ENCODE results near the gene SI. TPM values are rescaled to one million over a fixed set of nuclear protein-coding genes. Genes with fewer than 3 reads are reported as not detected.
"Not testable (repeated sequence)": the region's sequence is repeated elsewhere in the genome, so short reads cannot be mapped to it uniquely, and the experiment has no call there.

The SI gene
- total RNA-seq = not detected

DNA sequence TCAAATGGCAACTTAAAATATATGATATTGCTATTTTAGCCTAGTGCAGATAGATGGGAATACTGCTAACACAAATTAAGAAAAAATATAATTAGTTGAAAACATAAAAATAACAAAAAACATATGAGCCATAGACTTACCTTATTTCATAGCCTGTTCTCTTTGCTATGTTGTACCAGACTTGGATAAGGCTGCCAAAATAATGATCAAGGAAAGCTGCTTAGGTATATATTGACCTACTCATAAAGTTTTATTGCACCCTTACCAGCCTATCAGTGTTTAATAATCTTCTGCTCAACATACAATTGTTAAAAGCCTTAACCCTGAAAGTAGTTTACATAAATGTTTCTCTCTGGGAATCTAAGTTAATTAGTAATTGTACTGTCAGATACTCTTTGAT lies at the start of gene SI:
Gene SI (minus strand): TSS at position 204 of the 400 bp plus-strand sequence. CDS start 2,484 bp downstream, outside the sequence.
- Mint-ChIP-seq H3K27me3 (ENCODE audit: low read depth) (no peaks in the 10 kb centered on the region), H3K4me1 (ENCODE audit: low read depth) (no peaks in the 10 kb centered on the region), H3K9me3 (peaks cover 12% of the 10 kb centered on the region), H3K4me3 (no peak within 1 kb of the TSS), H3K36me3 (ENCODE audit: insufficient read depth) (no peaks in the 10 kb centered on the region)
- ATAC-seq (no peak), DNase-seq (no peak)

DNA sequence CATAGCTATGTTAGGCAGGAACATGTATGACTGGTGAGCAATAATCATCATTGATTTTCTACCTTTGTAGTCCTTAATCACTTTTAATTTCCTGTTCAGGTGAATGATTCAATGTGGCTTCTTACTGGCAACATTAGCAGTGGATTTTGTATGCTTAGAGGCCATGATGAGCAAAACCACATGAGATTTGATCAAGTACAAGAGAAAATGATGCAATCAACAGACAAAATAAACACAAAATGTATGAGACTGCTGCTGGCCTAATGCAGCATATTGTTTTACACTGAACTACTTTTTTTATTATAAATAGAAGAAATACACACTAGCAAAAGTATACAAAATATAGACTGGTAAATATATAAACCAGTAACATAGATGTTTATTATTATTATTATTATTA lies 47.5 kb upstream of the SI start:
- no peak overlapping the region for H3K4me3 Mint-ChIP-seq
- H3K27me3 Mint-ChIP-seq (ENCODE audit: low read depth) = no peaks in the 10 kb centered on the region
- no peaks in the 10 kb centered on the region for H3K4me1 Mint-ChIP-seq (ENCODE audit: low read depth)
- no peak for DNase-seq
- no peak for ATAC-seq
- no peaks in the 10 kb centered on the region for H3K36me3 Mint-ChIP-seq (ENCODE audit: insufficient read depth)
- H3K9me3 Mint-ChIP-seq = peaks cover 7% of the 10 kb centered on the region

DNA sequence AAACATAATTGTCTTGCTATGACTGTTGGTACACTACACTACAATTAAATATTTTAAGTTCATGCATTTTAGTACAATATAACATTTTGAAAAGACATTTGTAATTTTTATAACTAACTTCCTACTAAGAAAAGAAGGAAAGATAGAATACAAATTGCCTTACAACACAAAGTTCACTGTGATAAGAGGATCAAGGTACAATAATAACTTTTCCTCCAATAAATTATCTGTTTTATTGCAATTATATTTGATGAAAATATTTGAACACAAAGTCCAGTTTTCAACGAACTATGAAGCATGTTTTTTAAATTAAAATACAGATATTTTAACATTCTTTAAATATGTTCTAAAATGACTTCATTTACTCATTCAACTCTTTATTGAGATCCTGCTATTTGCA lies 33.1 kb upstream of the SI start:
- H3K36me3 Mint-ChIP-seq (ENCODE audit: insufficient read depth) = no peaks in the 10 kb centered on the region
- peaks cover 13% of the 10 kb centered on the region for H3K9me3 Mint-ChIP-seq
- ATAC-seq (no peak), DNase-seq (no peak)
- H3K4me1 Mint-ChIP-seq (ENCODE audit: low read depth) = no peaks in the 10 kb centered on the region
- no peak overlapping the region for H3K4me3 Mint-ChIP-seq
- H3K27me3 Mint-ChIP-seq (ENCODE audit: low read depth) = no peaks in the 10 kb centered on the region

DNA sequence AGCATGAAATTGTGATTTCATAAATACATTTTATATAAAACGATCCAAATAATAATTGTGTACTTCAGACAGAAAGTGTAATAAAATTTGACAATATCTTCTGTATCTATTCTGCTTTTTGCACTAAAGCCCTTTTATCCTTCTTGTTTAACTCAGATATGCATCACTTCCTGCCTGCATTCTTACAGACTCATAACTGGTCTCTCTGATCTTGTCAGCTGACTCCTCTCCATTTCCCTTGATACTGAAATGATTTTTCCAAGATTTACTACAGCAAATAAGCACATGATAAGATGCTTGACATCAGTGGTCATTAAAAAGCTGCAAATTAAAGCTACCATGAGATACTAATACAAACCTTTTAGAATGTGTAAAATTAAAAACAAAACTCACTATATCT lies 25.3 kb upstream of the SI start:
- Mint-ChIP-seq H3K27me3 (ENCODE audit: low read depth) (no peaks in the 10 kb centered on the region), H3K4me3 (no peak overlapping the region), H3K4me1 (ENCODE audit: low read depth) (no peaks in the 10 kb centered on the region), H3K36me3 (ENCODE audit: insufficient read depth) (no peaks in the 10 kb centered on the region), H3K9me3 (peaks cover 14% of the 10 kb centered on the region)
- DNase-seq (no peak), ATAC-seq (no peak)

DNA sequence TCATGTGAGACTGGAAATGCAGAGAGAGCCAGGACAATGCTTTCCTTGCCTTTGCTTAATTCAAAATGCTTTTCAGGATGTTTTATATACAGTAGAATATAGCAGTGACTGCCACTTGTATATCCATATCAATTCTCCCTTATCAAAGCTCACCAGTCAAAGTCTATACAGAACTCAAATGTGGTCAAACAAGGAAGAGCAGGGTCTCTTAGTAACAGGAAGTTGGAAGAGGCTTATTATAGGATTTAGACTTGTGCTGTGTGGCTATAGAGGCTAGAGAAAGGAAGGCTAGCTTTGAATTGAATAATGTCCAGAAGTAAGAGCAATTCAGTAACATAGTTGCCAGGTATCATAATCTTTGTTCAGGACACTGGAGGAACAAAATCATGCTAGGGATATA lies 4.4 kb upstream of the SI start:
- no peak for DNase-seq
- no peak for ATAC-seq
- H3K27me3 Mint-ChIP-seq (ENCODE audit: low read depth) = no peaks in the 10 kb centered on the region
- H3K4me3 Mint-ChIP-seq = no peak overlapping the region
- H3K36me3 Mint-ChIP-seq (ENCODE audit: insufficient read depth) = no peaks in the 10 kb centered on the region
- no peaks in the 10 kb centered on the region for H3K4me1 Mint-ChIP-seq (ENCODE audit: low read depth)
- peaks cover 8% of the 10 kb centered on the region for H3K9me3 Mint-ChIP-seq

DNA sequence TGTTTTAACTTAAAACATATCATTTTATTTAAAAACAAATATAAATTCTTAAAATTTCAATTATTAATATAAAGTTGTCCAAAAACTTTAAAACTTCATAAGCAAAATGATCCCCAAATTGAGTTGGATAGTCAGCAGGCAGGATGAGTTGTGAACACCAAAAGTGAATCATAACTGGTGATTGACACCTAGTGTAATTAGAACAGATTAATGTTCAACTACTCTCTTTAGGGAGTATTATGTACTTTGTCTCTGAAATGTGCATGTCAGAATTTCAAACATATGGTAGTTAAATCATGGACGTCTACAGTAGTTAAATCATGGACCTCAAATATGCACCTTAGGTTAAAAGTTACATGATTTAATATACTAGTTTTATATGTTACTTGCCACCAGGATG lies 2.9 kb upstream of the SI start:
- no peaks in the 10 kb centered on the region for H3K27me3 Mint-ChIP-seq (ENCODE audit: low read depth)
- DNase-seq (no peak), ATAC-seq (no peak)
- H3K36me3 Mint-ChIP-seq (ENCODE audit: insufficient read depth) = no peaks in the 10 kb centered on the region
- H3K4me3 Mint-ChIP-seq = no peak overlapping the region
- H3K4me1 Mint-ChIP-seq (ENCODE audit: low read depth) = no peaks in the 10 kb centered on the region
- H3K9me3 Mint-ChIP-seq = peaks cover 12% of the 10 kb centered on the region

DNA sequence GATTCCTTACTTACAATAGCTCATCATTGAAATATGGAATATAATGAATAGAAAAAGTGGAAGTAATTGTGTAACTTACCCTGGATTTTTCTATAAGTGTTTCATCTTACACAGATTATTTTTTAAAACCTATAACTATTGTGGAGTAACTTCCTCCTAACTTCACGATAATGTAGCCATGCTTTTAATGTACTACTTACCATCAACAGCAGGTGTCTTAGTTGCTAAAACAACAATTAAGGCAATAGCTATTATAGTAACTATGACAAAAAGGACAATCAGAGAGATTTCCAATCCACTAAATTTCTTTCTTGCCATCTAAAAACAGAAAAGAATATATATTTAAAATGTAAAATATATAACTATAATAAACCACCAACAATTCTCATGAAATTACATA lies 2.6 kb downstream of the SI start:
- Mint-ChIP-seq H3K4me3 (no peak overlapping the region), H3K9me3 (peaks cover 8% of the 10 kb centered on the region), H3K36me3 (ENCODE audit: insufficient read depth) (no peaks in the 10 kb centered on the region), H3K4me1 (ENCODE audit: low read depth) (no peaks in the 10 kb centered on the region), H3K27me3 (ENCODE audit: low read depth) (no peaks in the 10 kb centered on the region)
- ATAC-seq = no peak
- DNase-seq = no peak

DNA sequence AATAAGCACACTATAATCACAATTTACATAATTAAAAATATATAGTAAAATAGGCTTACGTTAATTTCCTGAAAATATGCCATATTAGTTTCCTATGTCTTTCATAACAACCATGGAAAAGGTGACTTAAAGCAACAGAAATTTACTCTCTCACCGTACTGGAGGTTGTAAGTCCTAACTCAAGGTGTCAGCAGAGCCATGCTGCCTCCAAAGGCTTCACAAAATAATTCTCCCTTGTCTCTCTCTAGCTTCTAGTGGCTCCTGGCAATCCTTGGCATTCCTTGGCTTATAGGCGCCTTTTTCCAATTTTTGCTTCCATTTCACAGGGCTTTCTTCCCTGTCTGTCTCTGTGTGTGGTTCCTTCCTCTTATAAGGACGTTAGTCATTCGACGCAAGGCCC lies 7.6 kb downstream of the SI start:
- no peak for DNase-seq
- peaks cover 9% of the 10 kb centered on the region for H3K9me3 Mint-ChIP-seq
- no peak overlapping the region for H3K4me3 Mint-ChIP-seq
- no peaks in the 10 kb centered on the region for H3K27me3 Mint-ChIP-seq (ENCODE audit: low read depth)
- H3K4me1 Mint-ChIP-seq (ENCODE audit: low read depth) = no peaks in the 10 kb centered on the region
- ATAC-seq = no peak
- H3K36me3 Mint-ChIP-seq (ENCODE audit: insufficient read depth) = no peaks in the 10 kb centered on the region

DNA sequence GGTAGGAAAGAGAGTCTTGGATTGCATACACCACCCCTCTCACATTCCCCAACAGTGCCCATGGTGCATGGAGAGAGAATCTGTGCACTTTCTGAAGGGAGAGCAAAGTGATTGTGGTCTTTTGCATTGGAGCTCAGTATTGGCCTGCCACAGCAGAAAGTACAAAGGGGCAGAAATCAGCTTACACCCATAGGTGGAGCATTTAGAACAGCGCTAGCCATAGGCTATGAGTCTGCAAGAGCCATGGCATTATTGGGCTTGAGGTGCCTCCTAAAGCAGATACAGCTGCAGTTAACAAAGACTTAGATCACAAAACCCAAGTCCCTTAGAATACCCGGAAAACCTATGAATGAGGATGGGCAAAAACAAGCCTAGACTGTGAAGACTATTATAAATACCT lies 21.8 kb downstream of the SI start:
- H3K4me3 Mint-ChIP-seq = no peak overlapping the region
- peaks cover 18% of the 10 kb centered on the region for H3K9me3 Mint-ChIP-seq
- no peaks in the 10 kb centered on the region for H3K36me3 Mint-ChIP-seq (ENCODE audit: insufficient read depth)
- no peaks in the 10 kb centered on the region for H3K27me3 Mint-ChIP-seq (ENCODE audit: low read depth)
- no peaks in the 10 kb centered on the region for H3K4me1 Mint-ChIP-seq (ENCODE audit: low read depth)
- no peak for ATAC-seq
- no peak for DNase-seq

DNA sequence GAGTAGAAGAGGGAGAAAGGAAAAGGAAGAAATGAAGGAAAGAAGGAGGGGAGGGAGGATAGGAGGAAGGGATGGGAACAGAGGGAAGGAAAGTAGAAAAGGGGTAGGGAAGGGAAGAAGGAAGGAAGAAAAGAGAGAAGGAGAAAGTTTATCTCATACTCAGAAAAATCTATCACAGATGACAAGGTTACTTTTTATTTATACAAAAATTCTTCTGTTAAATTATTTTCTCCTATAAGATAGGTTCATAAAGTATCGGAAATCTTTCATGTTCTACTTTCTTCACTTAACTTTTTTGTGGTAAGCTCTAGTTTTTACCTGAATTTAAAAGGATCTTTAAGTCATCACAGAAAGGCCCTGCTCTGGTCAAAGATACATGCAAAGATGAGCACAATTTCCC lies 38.1 kb downstream of the SI start:
- Mint-ChIP-seq H3K9me3 (no peaks in the 10 kb centered on the region), H3K36me3 (ENCODE audit: insufficient read depth) (no peaks in the 10 kb centered on the region), H3K4me1 (ENCODE audit: low read depth) (no peaks in the 10 kb centered on the region), H3K27me3 (ENCODE audit: low read depth) (no peaks in the 10 kb centered on the region), H3K4me3 (no peak overlapping the region)
- ATAC-seq (no peak), DNase-seq (no peak)

DNA sequence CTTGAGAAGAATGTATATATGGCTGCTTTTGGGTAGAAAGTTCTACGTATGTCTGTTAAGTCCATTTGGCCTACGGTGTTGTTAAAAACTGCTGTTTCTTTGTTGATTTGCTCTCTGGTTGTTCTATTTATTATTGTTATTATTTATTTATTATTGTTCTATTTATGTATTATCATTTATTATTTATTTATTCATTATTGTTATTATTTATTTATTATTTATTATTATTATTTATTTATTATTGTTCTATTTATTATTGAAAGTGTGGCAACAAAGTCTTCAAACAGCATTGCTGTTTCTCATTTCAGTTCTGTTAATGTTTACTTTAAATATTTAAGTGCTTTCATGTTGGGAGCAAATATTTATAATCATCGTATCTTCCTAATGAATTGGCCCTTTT lies 66.7 kb downstream of the SI start:
- no peaks in the 10 kb centered on the region for H3K27me3 Mint-ChIP-seq (ENCODE audit: low read depth)

DNA sequence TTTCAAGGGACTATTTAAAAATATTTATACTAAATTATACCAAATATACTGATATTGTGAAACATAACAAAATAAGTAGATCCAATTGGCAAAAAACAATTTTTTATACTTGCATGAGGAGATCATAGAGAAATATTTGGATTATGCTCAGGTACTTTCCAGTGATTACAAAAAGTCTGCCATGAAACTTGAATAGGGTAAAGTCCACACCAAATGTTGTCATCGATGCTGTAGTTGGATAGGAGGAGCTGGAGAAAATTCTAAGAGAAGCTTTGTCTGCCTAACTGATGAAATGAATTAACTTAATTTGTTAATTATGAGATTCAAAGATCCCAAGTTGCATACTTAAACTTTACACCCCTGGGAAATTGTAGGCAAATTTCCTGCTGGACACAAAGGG lies 93.3 kb downstream of the SI start:
- Mint-ChIP-seq H3K4me3 (no peak overlapping the region), H3K27me3 (ENCODE audit: low read depth) (no peaks in the 10 kb centered on the region), H3K4me1 (ENCODE audit: low read depth) (no peaks in the 10 kb centered on the region), H3K9me3 (peaks cover 7% of the 10 kb centered on the region), H3K36me3 (ENCODE audit: insufficient read depth) (no peaks in the 10 kb centered on the region)
- no peak for DNase-seq
- ATAC-seq = no peak

More for the DNA sequence above, 66.7 kb downstream of the SI start:
- H3K9me3 Mint-ChIP-seq = peaks cover 11% of the 10 kb centered on the region
- DNase-seq = no peak
- H3K36me3 Mint-ChIP-seq (ENCODE audit: insufficient read depth) = no peaks in the 10 kb centered on the region
- no peak for ATAC-seq
- no peaks in the 10 kb centered on the region for H3K4me1 Mint-ChIP-seq (ENCODE audit: low read depth)
- no peak overlapping the region for H3K4me3 Mint-ChIP-seq

DNA sequence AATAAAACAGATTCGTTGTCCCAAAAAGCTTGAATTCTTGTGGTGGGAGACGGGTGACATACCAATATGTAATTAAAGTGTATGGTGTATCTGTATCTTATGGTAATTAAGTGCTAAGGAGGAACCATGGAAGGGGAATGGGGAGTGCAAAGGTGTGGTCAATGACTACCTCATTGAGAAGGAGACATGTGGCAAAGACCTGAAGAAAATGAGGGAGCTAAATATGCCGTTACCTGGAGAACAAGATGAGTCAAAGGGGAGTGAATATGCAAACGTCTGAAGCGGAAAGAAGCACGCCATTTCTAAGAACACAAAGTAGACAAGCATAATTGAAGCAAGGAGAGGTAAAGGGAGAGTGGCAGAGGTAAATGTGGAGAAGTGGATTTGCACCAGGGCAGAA lies 115.7 kb downstream of the SI start:
- ATAC-seq = no peak
- H3K4me3 Mint-ChIP-seq = no peak overlapping the region
- DNase-seq = no peak
- no peaks in the 10 kb centered on the region for H3K4me1 Mint-ChIP-seq (ENCODE audit: low read depth)
- H3K27me3 Mint-ChIP-seq (ENCODE audit: low read depth) = no peaks in the 10 kb centered on the region
- H3K9me3 Mint-ChIP-seq = peaks cover 11% of the 10 kb centered on the region
- no peaks in the 10 kb centered on the region for H3K36me3 Mint-ChIP-seq (ENCODE audit: insufficient read depth)

DNA sequence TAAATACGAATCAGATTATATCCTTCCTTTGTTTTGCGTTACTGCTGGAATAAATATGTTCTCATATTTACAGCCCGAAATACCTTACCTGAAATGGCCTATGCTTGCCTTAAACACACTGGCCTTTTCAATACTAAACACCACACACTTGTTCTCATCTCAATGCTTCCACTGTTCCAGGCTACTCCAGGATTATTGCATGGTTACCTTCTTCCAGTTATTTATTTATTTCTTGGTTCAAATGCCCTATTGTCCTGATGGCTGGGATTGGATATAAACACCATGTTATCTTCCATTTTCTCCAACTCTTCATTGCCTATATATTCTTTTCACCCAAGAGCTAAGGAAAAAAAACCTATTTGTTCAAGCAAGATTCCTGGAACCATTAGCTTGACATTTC lies 125.3 kb downstream of the SI start:
- Mint-ChIP-seq H3K27me3 (ENCODE audit: low read depth) (no peaks in the 10 kb centered on the region), H3K4me1 (ENCODE audit: low read depth) (no peaks in the 10 kb centered on the region), H3K9me3 (peaks cover 6% of the 10 kb centered on the region), H3K36me3 (ENCODE audit: insufficient read depth) (no peaks in the 10 kb centered on the region), H3K4me3 (no peak overlapping the region)
- ATAC-seq = no peak
- DNase-seq = no peak

DNA sequence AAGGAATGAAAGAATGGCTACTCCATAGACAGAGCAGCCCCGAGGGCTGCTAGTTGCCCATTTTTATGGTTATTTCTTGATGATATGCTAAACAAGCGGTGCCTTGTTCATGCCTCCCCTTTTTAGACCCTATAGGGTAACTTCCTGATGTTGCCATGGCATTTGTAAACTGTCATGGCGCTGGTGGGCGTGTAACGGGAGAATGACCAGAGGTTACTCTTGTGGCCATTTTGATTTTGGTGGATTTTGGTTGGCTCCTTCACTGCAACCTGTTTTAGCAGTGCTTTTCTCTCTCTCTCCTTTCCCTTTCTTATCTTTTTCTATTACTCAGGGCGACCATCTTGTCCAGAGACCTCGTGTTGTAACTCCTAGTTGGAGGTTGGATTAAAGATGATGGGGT lies 126.9 kb downstream of the SI start:
- not testable (repeated sequence) for H3K4me3 Mint-ChIP-seq; H3K36me3 Mint-ChIP-seq (ENCODE audit: insufficient read depth); DNase-seq; H3K4me1 Mint-ChIP-seq (ENCODE audit: low read depth); H3K9me3 Mint-ChIP-seq; H3K27me3 Mint-ChIP-seq (ENCODE audit: low read depth); ATAC-seq

DNA sequence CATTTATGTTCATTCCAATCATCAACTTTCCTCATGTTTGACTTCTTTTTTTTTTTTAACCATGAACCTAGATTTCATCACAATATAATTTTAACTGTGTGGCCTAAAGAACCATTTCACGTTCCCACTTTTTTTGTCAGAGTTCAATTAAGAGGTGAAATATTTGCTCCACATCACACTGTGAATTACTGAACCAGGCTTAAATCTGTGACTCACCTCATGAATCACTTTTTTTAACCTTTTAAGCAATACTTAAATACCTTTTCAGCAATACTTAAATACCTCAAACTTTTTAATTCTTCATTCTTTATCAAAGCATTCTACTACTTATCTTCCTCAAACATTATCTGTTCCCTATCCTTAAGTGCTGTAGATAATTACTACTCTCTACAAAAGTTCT lies 137.6 kb downstream of the SI start:
- H3K36me3 Mint-ChIP-seq (ENCODE audit: insufficient read depth) = no peaks in the 10 kb centered on the region
- no peaks in the 10 kb centered on the region for H3K27me3 Mint-ChIP-seq (ENCODE audit: low read depth)
- no peak for DNase-seq
- no peak for ATAC-seq
- no peaks in the 10 kb centered on the region for H3K4me1 Mint-ChIP-seq (ENCODE audit: low read depth)
- no peak overlapping the region for H3K4me3 Mint-ChIP-seq
- peaks cover 10% of the 10 kb centered on the region for H3K9me3 Mint-ChIP-seq
